CD4-positive, alpha-beta T cell treated with Interleukin-17A for 1 hour (primary cell): ENCODE measurements around the gene EARS2.

Experiments used
- DNase-seq: peaks from one replicate; pipeline ENCODE4 v3.0.0-alpha.2; 2020

The EARS2 gene

DNA sequence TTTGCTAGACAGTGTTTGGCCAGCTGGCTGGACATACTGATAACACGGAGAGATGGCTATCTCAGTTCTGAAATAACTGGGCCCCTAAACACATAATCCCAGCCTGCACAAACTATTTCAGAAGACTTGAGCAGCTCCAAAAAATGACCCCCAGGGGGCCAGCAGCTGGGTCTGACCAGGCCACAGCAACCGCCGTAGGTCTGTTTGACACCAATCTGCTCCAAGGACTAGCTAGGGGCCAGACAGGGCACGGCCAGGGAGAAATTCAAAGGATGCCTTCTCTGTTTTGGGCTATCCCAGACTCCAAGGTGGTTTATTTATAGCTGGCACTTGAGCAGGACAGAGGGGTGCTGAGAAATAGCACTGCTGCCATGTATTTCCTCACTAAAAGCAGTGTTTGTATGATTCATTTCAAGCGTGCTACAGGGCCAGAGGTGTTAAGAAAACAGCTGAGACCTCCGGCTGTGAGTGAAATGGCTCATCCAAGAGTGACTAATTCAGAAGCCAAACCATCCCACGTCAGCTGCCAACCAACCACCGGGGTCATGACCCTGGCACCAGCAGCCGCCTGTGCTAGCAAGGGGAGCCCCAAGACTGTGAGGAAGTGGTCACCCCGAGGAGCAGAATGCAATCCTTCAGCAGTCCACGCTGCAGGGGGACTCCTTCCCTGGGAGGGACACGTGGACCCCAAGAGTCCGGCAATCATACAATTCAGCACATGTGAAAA is 52.5 kb downstream of the EARS2 start:
- peak; percentile 71 for DNase-seq

DNA sequence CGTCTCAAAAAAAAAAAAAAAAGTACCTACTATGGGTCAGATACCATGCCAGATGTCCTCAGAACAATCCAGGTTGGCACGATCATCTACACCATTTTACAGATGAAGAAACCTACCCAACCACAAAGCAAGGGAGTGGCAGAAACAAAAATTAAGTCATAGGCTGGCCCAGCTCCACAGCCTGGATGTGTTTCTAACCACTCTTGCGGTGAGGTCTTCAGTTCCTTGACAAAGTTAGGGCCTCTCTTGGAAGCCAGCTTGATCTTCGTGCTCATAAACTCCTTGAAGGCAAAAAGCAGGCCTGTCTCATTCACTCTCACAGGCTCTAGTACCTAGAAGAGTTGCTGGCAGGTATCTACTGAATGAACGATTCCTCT is 53.1 kb downstream of the EARS2 start:
- peak; percentile 30 for DNase-seq

DNA sequence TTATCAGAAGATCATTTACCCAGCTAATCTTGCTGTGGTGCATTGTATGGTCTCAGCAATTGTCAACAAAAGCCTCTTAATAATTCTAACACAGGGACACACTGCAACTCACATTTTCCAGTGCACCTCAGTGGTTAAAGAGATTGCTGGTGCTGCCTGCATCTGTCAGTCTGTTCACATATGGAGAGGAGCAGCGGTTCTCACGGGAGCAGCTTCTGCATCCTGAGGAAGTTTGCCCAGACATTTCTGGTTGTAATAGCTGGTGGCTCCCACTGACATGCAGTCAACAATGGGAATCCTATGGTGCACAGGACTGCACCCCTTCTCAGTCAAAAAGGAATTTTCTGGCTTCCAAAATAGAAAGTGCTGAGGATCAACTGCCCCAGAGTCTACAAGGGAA is 54.7 kb downstream of the EARS2 start:
- no peak for DNase-seq

DNA sequence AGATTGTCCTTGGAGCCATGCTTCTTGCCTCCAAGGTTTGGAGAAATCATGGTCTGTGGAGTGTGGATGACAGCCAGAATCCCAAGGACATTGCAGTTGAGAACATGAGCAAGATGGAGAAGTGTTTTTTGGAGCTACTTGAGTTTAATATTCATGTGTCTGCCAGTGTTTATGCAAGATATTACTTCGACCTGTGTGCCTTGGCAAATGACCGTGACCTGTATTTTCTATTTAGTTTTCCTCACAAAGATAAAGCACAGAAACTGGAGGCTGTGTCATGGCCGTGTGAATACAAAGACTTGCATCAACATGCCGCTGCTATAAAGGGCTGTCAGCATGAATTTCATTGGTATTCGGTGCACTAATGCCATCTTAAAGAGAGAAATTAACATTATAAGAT is 55.9 kb downstream of the EARS2 start:
- no peak for DNase-seq

DNA sequence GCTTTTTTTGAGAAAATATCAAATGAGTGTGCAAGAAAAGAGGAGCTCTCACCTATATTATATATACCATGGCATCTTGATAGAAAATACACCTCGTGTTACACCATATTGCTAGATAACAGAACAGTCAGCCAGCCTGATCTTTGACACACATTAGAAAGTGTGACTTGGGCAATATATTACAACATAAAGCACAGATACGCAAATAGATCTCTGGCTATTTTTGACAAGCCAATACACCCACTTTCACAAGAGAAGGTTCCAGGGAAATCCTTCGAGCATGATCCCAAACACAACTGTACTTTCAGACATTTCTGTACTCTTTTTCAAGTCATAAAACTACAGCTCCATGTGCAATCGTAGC is 56.3 kb downstream of the EARS2 start:
- no peak for DNase-seq

DNA sequence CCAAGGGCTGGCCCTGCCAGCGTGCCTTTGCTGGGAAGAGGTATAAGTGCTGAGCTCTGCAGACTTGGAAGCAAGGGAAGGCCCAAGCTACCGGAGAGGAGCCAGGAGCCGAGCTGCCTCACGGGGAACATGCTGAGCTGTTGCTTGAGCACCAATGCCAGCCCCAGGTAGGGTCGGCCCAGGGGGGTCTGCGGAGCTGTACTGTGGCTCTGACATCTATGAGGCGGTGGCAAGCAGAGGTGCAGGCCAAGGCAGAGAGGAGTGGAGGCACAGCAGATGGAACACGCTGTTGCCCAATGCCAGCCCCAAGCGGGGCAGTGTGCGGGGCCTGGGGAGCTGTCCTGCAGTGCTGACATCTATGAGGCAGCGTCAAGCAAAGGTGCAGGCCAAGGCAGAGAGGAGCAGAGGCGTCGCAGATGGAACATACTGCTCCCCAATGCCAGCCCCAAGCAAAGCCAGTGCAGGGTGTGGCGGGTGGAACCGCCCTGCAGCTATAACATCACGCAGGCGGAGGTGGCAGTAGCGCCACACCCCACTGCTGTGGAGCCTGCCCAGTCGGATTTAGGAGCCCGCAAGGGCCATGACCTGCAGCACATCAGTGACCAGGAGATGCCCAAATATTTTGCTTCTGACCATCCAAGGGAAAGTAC is 56.8 kb downstream of the EARS2 start:
- DNase-seq: no peak

DNA sequence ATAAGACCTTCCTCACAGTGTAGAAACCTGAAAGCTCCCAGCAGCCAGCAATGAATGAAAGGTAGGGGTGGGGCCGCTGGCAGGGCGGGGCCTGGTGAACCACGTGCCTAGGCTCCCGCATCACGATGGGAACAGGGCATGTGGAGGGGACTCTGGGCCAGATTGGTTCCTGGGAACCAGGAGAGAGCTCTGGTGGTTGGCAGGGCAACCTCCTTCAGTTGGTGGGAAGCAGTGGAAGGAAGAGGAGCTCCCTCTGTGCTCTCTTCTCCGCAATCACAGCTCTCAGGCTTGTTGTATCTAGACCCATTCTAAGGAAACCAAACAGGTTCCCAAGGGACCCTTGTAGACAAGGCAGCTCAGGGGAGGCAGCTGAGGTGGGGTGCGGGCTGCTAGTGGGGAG is 57.3 kb downstream of the EARS2 start:
- no peak for DNase-seq

DNA sequence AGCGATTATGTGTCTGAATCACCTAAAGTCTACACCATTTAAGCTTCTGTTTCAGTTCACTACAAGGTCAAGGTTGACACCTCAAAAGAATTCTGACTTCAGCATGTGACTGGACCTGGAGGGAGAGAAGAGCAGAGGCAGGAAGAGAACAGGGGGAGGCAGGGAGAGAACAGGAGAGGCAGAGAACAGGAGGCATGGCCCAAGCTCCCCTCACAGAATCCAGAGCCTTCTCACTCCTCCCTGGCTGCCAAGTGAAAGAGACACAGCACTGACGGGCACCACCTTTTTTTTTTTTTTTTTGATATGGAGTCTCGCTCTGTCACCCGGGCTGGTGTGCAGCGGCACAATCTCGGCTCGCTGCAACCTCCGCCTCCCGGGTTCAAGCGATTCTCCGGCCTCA is 58.3 kb downstream of the EARS2 start:
- no peak for DNase-seq

DNA sequence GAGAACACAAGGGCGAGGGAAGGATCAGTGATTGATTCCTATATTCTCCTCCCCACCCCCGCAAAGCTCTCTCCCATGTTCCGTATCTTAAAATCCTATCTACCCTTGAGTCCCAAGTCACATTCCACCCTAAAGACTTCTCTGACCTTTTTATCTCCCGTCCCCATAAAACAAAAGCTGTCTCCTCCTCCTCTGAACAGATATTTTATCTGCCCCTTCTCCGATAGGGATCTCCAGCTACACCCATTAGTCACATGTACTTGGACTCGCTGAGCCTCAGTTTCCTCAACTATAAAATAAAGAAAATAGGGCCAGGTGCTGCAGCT is 59.6 kb downstream of the EARS2 start:
- DNase-seq: no peak

DNA sequence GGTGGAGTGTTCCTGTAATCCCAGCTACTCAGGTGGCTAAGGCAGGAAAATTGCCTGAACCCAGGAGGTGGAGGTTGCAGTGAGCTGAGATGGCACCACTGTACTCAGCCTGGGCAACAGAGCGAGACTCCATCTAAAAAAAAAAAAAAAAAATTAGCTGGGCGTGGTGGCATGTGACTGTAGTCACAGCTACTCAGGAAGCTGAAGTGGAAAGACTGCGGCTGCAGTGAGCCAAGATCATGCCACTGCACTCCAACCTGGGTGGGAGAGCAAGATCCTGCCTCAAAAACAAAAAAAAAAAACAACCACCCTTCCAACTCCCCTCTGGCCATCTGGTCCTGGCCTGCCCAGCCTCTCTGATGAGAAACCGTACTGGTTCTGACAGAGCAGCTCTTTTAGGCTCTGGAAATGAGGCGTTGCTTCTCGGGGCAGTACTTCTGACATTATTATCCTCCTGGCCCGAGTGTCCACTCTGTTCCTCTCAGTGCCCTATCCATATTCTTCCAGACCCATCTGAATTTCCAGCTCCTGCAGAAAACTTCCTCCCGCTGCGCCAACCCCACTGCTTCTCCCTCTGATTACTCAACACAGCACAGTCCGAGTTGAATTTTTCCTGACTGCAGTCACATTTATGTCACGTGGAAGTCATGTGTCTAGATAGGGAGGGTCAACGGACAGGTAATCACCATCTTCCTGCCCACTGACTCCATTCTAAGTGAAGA is 60.2 kb downstream of the EARS2 start:
- no peak for DNase-seq

DNA sequence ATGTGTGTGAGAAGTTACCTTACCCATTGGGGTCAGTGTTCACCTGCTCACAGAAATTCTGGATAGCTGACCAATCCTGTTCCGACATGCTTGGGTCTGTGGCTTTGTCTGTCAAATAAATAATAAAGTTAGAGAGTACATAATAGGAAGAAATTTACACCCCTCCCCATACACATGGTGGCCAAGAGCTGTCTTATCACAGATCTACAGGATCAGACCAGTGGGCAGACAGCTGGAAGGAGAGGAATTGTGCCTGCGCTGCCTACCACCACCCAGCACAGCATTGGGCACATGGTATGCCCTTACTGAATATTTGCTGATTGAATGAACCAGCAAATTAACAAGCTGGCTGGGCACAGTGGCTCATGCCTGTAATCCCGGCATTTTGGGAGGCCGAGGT is 61.5 kb downstream of the EARS2 start:
- no peak for DNase-seq

DNA sequence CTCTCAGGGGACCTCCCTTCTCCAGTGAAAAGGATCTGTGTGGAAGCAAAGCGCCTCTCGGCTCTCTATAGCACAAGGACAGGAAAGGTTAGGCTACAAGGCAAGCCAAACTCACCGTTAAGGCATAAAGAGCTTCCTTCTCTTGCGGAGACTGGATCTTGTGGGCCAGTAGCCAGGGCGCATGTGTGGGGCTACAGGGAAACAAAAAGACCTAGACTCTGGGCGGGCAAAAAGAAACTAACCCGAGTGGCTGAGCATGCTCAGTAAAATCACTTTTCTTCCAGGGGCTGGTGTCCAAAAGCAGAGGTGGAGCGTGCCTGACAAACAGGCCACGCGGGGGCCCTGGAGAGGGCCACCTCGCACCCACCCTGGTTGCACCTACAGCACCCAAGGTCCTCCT is 63.0 kb downstream of the EARS2 start:
- DNase-seq: no peak

DNA sequence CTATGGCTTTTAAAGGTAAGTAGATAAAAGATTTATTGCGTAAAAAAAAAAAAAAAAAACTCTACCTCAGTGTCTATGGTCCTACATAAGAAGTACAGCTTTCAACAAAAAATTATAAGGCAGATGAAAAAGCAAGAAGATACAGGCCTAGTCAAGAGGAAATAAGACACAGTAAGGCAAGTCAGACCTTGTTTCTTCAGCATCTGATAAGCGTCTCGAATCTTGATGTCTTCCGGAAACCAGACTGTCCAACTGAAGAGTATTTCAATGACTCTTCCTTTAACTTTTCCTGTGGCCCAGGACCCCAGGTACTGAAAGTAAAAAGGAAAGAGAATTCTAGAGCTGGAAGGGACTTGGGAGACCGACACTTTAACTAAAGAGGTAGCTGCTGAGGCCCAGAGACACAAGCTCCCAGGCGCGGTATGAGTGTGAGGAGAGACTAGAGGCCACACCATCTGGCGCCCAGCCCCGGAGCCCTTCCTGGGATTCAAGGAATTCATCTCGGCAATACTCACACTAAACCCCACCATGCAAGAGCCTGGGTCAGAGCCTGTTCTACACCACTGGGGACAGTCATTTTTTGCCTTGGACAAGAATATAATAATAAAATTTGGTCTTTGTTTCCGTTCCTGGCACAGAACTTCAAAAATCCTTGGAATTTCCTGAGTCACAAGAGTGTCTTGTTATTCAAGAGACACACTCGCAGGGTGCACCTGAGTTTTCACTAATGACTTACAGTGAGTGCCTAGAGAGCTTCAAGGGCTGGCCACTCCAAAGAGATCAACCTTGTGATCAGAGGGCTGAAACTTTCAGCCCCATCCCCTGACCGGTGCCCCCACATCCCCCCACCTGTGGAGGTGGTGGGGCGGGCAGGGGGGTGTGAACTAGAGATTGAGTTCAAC is 65.4 kb downstream of the EARS2 start:
- DNase-seq: no peak

DNA sequence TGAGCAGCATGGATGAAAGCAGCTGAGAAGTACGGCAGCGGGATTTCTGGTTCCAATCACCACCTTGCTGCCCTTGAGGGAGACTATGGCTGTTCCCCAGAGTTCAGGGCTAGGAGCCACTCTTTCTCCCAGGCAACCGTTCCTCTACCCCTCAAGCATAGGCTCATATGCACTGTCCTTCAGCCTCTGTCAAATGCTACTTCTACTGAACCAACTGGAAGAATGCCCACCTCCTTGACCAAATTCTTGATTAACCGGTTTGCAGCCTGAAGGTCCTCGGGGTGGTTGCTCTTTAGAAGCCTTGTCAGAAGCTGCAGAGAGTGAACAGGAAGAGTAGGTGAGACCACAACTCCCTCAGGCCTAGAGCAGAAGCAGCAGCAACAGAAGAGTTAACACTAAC is 70.7 kb downstream of the EARS2 start:
- DNase-seq: no peak

DNA sequence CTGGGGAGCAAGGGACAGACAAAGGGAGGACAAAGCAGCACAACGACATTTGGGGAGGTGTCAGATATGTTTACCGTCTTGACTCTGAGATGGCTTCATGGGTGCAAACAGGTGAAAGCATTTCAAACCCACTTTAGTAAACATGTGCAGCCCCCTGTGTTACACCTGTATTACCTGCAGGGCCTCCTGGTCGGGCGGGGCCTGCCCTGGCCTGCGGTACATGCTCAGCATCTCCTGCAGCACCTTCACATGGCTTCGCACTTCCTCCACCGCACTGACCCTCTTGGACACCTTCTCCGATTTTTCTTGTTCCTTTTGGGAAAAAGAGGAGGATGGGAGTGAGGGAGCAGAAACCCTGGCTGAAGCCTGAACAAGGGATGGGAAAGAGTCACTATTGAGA is 71.3 kb downstream of the EARS2 start:
- DNase-seq: no peak

DNA sequence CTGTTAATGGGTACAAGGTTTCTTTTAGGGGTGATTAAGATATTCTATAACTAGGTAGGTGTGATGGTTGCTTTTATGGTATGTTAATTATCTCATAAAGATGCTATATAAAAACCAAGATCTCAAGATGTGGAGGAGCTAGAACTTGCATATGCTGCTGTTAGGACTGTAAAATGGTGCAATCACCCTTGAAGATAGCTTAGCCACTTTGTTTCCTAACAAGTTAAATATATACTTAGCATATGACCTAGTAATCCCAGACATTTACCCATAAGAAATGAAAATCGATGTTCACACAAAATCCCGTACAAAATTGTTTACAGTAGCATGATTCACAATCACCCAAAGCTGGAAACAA is 71.9 kb downstream of the EARS2 start:
- DNase-seq: no peak

DNA sequence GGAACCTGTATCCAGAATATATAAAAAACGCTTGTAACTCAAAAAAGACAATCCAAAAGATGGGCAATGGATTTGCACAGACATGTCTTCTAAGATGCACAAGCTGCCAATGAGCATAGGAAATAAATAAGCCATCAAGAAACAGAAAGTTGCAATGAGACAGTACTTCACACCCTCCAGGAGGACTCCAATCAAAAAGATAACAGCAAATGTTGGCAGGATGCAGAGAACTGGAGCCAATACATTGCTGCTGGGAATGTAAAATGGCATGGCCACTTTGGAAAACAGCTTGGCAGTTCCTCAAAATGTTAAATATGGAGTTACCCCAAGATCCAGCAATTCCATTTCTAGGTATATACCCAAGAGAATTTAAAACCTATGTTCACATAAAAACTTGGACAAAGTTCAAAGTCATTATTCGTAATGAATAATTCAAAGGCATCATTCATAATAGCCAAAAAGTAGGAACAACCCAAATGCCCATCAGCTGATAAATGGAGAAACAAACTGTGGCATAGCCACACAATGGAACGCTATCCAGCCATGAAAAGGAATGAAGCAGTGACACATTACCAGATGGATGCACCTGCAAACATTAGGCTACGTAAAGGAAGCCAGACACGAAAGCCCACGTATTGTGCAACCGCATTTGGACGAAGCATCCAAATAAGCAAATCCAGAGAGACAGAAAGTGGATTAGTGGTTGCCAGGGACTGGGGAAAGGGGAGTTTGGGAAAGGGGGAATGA is 72.5 kb downstream of the EARS2 start:
- DNase-seq: no peak

DNA sequence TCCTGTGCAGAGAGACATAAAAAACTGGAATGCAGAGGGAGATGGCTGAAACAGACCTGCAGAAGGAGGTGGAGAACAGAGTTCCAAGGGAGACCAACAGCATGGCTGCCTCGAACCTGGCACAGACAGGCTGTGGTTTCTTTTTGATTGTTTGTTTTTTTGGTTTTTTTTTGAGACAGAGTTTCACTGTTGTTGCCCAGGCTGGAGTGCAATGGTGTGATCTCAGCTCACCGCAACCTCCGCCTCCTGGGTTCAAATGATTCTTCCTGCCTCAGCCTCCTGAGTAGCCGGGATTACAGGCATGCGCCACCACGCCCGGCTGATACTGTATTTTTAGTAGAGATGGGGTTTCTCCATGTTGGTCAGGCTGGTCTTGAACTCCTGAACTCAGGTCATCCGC is 73.7 kb downstream of the EARS2 start:
- peak; percentile 48 for DNase-seq

DNA sequence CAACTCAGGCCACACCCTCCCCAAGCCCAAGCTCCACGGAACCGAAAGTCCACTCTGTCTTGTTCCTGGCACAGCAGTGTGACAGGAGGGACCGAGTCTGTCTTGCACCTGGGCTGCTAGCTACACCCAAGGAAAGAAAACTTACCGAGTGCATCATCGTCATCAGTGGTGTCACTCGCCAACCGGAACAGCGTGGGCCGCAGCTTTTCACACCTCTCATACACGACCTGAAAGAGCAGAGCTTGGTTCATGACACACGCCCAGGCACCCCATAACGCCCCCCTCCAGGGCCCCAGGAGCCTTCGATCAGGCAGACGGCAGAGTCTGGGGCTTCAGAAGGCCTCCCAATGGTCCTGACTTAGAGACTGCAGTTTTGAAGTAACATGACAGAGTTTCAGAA is 74.4 kb downstream of the EARS2 start:
- peak; percentile 82 for DNase-seq

DNA sequence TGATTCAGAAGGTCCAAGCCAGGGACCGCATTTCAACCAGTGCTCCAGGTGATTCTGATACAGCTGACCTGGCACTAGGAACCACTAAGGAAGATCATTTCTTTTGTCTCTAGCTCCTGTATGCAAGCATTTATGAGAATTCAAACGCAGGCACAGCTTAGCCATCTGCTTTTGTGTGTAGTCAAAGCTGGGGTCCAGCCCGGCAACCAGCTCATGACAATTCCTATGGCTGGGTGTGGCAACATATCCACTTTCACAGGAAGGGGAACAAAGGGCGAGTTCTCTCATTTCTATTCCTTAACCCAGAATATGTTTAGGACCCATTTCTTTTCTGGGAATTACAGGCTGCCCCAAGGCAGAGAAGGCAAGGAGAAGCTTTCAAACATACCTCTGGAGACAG is 76.9 kb downstream of the EARS2 start:
- DNase-seq: no peak

DNA sequence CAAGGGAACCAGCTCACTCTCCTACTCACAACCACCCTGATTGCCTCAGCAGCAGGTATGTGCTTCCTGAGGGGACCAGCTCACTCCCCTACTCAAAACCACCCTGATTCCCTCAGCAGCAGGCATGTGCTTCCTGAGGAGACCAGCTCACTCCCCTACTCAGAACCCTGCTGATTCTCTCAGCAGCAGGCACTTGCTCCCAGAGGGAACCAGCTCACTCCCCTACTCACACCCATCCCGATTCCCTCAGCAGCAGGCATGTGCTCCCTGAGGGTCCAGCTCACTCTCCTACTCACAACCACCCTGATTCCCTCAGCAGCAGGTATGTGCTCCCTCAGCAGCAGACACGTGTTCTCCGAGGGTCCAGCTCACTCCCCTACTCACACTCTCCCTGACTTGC is 78.0 kb downstream of the EARS2 start:
- no peak for DNase-seq

DNA sequence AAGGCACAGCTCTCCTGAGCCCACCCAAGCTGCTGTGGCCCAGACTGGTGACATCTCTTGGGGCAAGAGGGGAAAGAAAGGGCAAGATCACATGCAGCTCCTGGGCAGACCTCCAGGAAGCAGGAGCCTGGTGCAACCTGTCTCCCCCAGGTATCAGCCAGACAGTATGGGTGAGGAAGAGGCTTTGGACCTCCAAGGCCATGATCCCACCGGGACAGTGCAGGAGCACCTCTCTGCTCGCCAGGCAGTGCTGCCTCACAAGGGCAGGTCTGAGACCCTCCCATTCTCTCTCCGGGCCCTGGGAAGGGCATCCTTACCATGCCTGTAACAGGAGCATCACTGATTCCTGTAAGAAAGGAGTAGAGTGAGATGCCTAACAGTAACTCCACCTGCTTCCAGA is 78.6 kb downstream of the EARS2 start:
- DNase-seq: no peak

DNA sequence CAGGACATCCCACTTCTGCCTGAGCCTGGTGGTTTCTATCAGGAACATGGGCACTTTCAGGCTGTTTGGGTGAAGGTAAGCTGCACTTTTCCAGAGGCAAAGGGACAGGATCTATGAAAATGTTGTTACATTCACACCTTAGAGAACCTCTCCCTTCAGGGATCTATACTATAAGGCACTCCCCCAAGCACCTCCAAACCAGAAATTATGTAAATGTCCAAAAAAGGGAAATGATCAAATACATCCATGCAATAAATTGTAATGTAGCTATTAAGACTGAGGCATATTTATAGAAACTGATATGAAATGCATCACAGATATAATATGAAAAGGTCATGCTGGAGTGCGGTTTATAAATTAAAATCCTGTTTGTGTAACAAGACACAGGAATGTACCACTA is 80.9 kb downstream of the EARS2 start:
- no peak for DNase-seq
